DLD1 (cell line): ENCODE data around the gene KRT33A.
"Not testable (repeated sequence)": the region's sequence is repeated elsewhere in the genome, so short reads cannot be mapped to it uniquely, and the experiment has no call there.

Source experiments
- in situ Hi-C: cut with HindIII; loops from 2 replicates; pipeline ENCODE4 v1.10.0; 2017; ENCODE audit warnings: low sequenced_read_pairs

The KRT33A gene

GRCh38 chr17:41350381-41350878 is at the start of gene KRT33A:
TSS of gene KRT33A (minus strand) at chr17:41350828. CDS start at chr17:41350767, 61 bp downstream.
- in situ Hi-C loops, result not testable (repeated sequence)

- in situ Hi-C loops, result no loop called here
These were observed 46.5 kb upstream of the KRT33A start, which contains the start of gene KRT31 for GRCh38 chr17:41396996-41397660. TSS of gene KRT31 (minus strand) at chr17:41397608. CDS start at chr17:41397539, 69 bp downstream.

GRCh38 chr17:41396340-41396739 is 45.7 kb upstream of the KRT33A start:
- in situ Hi-C loops, result no loop called here

- in situ Hi-C loops, result no loop called here
These were observed 45.0 kb upstream of the KRT33A start for GRCh38 chr17:41395611-41396010.

GRCh38 chr17:41395044-41395443 is 44.4 kb upstream of the KRT33A start:
- in situ Hi-C loops, result not testable (repeated sequence)

- in situ Hi-C loops, result no loop called here
These were observed 43.8 kb upstream of the KRT33A start for GRCh38 chr17:41394254-41394996.

GRCh38 chr17:41393826-41394225 is 43.2 kb upstream of the KRT33A start:
- in situ Hi-C loops, result no loop called here

- in situ Hi-C loops, result no loop called here
These were observed 42.7 kb upstream of the KRT33A start for GRCh38 chr17:41393294-41393693.

- in situ Hi-C loops, result no loop called here
These were observed 41.6 kb upstream of the KRT33A start for GRCh38 chr17:41392278-41392677.

- in situ Hi-C loops, result no loop called here
These were observed 40.9 kb upstream of the KRT33A start for GRCh38 chr17:41391535-41391934.

GRCh38 chr17:41390411-41390938 is 39.8 kb upstream of the KRT33A start:
- in situ Hi-C loops, result no loop called here

- in situ Hi-C loops, result no loop called here
These were observed 37.0 kb upstream of the KRT33A start for GRCh38 chr17:41387670-41388069.

- in situ Hi-C loops, result no loop called here
These were observed 35.6 kb upstream of the KRT33A start for GRCh38 chr17:41386227-41386626.

GRCh38 chr17:41383690-41384089 is 33.1 kb upstream of the KRT33A start:
- in situ Hi-C loops, result no loop called here

GRCh38 chr17:41382394-41382793 is 31.8 kb upstream of the KRT33A start:
- in situ Hi-C loops, result no loop called here

GRCh38 chr17:41381943-41382342 is 31.3 kb upstream of the KRT33A start, which contains the start of gene KRT34:
TSS of gene KRT34 (minus strand) at chr17:41382306. CDS start at chr17:41382246, 60 bp downstream.
- in situ Hi-C loops, result not testable (repeated sequence)

- in situ Hi-C loops, result not testable (repeated sequence)
These were observed 29.5 kb upstream of the KRT33A start for GRCh38 chr17:41380091-41380490.

GRCh38 chr17:41377546-41377945 is 26.9 kb upstream of the KRT33A start:
- in situ Hi-C loops, result no loop called here

GRCh38 chr17:41369713-41370112 is 19.1 kb upstream of the KRT33A start, which contains the start of gene KRT33B:
TSS of gene KRT33B (minus strand) at chr17:41369813. CDS start at chr17:41369750, 63 bp downstream.
- in situ Hi-C loops, result no loop called here

- in situ Hi-C loops, result no loop called here
These were observed 18.4 kb upstream of the KRT33A start for GRCh38 chr17:41369023-41369422.

GRCh38 chr17:41367426-41368075 is 16.9 kb upstream of the KRT33A start:
- in situ Hi-C loops, result no loop called here
